ENCODE results near the gene NANS.
A peak's percentile ranks its signal among the peaks of the same experiment; 100 is the strongest.
"Not testable (repeated sequence)": the region's sequence is repeated elsewhere in the genome, so short reads cannot be mapped to it uniquely, and the experiment has no call there.

Gene NANS

GRCh38 chr9:98049288-98050072 is 7.1 kb upstream of the NANS start:
- DNase-seq (ENCODE audit: insufficient read length, low spot score) (no peak), FAIRE-seq (peak; percentile 78)
- TF ChIP-seq POLR2A (IDR thresholded peaks at IDR 0.05; ENCODE audit: low read depth, low read length), result no peak

GRCh38 chr9:98050351-98050750 is 6.2 kb upstream of the NANS start:
- no peak for TF ChIP-seq POLR2A (IDR thresholded peaks at IDR 0.05; ENCODE audit: low read depth, low read length)
- no peak for DNase-seq (ENCODE audit: insufficient read length, low spot score)
- FAIRE-seq, result no peak

DNA sequence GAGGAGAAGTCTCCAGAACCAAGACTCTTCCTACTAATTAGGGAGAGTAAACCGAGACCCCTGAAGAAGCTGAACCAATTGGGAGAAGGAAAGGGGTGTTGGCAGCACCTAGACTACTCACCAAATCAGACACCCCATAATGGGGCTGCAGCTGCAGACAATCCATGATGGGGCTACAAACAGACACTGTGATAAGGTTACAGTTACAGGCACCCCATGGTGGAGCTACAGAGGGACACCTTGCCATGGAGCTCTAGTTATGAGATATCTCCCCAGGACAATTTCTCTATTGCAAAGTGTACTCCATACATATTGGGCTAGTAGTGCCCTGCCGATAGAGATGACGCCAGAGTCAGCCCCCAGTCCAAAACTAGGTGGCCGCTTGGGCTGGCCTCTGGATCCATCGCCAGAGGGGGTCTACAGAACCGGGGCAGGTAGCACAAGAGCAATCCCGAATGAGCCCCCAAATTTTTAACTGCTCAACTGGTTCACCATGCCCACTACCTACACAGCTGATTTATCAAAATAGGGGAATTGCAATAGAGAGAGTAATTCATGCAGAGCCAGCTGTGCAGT is 2.1 kb upstream of the NANS start:
- no peak for TF ChIP-seq POLR2A (IDR thresholded peaks at IDR 0.05; ENCODE audit: low read depth, low read length)
- FAIRE-seq, result no peak
- no peak for DNase-seq (ENCODE audit: insufficient read length, low spot score)

DNA sequence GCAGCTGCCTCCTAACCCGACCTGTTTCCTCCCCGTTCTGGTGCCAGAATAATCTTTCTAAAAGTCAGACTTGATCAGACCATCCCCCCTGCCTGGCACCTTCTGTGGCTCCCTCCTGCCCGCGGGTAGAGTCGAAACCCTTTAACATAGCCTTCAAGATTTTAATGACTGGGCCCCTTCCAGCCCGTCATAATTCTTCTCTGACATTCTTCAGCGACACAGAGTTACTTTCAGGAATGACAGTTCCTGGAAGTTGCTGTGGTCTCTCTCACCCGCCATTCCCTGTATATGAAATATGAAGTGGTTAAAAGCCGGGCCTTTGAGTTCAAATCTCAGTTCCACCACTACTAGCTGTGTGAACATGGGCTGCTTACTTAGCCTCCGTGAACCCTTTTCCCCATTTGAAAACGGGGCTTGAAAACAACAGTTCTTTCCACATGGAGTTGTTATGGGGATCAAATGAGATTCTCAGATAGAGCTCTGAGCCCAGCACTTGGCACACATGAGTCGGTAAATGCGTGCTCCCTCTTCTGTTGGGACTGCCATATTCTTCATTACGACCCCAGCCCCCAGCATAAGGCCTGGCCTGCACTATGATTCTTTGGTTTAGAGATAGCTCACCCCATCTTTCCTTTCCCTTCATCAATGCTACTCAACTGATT is 737 bp downstream of the NANS start:
- FAIRE-seq (peak; percentile 38), DNase-seq (ENCODE audit: insufficient read length, low spot score) (no peak)
- no peak for TF ChIP-seq POLR2A (IDR thresholded peaks at IDR 0.05; ENCODE audit: low read depth, low read length)

DNA sequence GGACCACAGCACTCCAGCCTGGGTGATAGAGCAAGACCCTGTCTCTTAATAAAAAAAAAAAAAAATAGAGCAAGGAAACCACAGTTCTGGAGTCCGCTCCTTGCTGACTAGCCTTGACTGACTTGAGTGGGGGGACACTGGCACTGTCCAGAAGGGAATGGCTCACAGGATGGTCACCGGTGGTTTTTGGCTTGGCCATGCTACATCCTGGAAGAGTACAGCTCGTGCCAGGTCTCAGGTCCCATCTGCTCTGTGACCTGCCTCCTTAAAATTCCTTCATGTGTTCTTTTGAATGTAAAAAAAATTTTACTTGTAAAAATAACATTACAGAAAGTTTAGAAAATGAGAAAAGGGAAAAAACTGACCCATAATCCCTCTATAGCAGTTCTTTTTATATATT is 5.6 kb downstream of the NANS start:
- DNase-seq (ENCODE audit: insufficient read length, low spot score) (no peak), FAIRE-seq (no peak)
- no peak for TF ChIP-seq POLR2A (IDR thresholded peaks at IDR 0.05; ENCODE audit: low read depth, low read length)

- no peak for TF ChIP-seq POLR2A (IDR thresholded peaks at IDR 0.05; ENCODE audit: low read depth, low read length)
- DNase-seq (ENCODE audit: insufficient read length, low spot score) (no peak), FAIRE-seq (no peak)
Observed at GRCh38 chr9:98064623-98065392, 8.3 kb downstream of the NANS start.

DNA sequence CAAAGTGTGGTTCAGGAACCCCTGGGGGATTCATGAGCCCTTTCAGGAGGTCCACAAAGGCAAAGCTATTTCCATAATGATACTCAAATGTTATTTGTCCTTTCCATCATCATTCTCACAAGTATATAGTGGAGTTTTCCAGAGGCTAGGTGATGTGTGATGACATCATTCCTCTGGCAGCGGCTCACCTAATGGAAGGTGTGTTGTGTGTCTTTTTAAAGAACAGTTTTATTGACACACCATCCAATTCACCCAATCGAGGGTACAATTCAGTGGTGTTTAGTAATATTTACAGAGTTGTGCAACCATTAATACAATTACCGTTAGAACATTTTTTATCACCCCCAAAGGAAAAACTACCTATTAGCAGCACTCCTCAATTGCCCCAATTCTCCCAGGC is 9.7 kb downstream of the NANS start:
- no peak for TF ChIP-seq POLR2A (IDR thresholded peaks at IDR 0.05; ENCODE audit: low read depth, low read length)
- FAIRE-seq, result no peak

GRCh38 chr9:98067184-98067583 is 10.7 kb downstream of the NANS start:
- no peak for TF ChIP-seq POLR2A (IDR thresholded peaks at IDR 0.05; ENCODE audit: low read depth, low read length)
- FAIRE-seq (peak; percentile 58), DNase-seq (ENCODE audit: insufficient read length, low spot score) (no peak)

More for the DNA sequence above, 9.7 kb downstream of the NANS start:
- DNase-seq (ENCODE audit: insufficient read length, low spot score), result no peak

- FAIRE-seq (no peak), DNase-seq (ENCODE audit: insufficient read length, low spot score) (no peak)
- no peak for TF ChIP-seq POLR2A (IDR thresholded peaks at IDR 0.05; ENCODE audit: low read depth, low read length)
Observed at GRCh38 chr9:98069551-98069950, 13.0 kb downstream of the NANS start.

DNA sequence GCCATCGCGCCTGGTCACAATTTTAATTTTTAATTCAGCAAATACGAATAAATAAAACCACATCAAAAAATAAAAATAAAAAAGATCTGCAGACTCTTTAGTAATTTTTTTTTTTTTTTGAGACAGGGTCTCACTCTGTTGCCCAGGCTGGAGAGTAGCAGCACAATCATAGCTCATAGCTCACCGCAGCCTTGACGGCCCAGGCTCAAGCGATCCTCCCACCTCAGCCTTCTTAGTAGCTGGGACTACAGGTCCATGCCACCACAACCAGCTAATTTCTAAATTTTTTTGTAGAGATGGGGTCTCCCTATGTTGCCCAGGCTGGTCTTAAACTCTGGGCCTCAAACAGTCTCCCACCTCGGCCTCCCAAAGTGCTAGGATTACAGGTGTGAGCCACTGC is 14.2 kb downstream of the NANS start:
- no peak for TF ChIP-seq POLR2A (IDR thresholded peaks at IDR 0.05; ENCODE audit: low read depth, low read length)
- FAIRE-seq (no peak), DNase-seq (ENCODE audit: insufficient read length, low spot score) (no peak)

- FAIRE-seq (no peak), DNase-seq (ENCODE audit: insufficient read length, low spot score) (no peak)
- no peak for TF ChIP-seq POLR2A (IDR thresholded peaks at IDR 0.05; ENCODE audit: low read depth, low read length)
Observed at GRCh38 chr9:98071737-98072136, 15.2 kb downstream of the NANS start.

- TF ChIP-seq POLR2A (IDR thresholded peaks at IDR 0.05; ENCODE audit: low read depth, low read length), result no peak
- peak; percentile 80 for DNase-seq (ENCODE audit: insufficient read length, low spot score)
Observed at GRCh38 chr9:98074115-98074990, 17.8 kb downstream of the NANS start.

DNA sequence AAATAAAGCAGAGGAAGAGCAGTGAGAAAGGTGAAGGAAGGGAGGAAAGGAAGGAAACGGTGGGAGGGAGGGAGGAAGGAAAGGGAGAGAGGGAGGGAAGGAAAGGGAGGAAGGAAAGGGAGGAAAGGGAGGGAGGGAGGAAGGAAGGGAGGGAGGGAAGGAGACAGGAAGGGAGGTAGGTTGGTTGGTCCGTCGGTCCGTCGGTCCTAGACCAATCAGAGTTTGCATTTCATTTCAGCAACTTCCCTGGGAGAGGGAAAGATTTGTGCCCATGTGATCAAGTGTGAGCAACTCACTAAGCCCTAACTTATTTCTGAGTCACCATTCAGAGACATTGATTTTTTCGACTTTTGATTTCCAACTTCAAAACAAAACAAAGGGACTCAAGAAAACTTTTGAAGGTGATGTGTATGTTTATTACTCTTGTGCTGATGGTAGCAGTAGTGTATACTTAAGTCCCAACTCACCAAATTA is 18.8 kb downstream of the NANS start:
- DNase-seq (ENCODE audit: insufficient read length, low spot score) (peak; percentile 97), FAIRE-seq (peak; percentile 100)
- TF ChIP-seq POLR2A (IDR thresholded peaks at IDR 0.05; ENCODE audit: low read depth, low read length), result no peak

More at GRCh38 chr9:98074115-98074990, 17.8 kb downstream of the NANS start:
- peak; percentile 81 for FAIRE-seq

DNA sequence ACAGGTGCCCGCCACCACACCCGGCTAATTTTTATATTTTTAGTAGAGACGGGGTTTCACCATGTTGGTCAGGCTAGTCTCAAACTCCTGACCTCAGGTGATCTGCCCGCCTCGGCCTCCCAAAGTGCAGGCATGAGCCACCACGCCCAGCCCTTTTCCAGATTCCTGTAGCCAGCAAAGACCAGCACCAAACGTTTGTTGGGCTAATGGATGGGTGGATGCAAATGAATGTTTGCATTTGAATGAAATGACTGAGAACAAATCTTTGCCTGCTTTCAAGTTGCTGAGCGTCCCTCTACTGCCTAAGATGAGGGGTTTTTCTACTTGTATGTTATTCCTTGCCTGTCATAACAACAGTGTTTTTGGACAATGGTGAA is 20.0 kb downstream of the NANS start:
- not testable (repeated sequence) for DNase-seq (ENCODE audit: insufficient read length, low spot score); FAIRE-seq
